ENCODE results near the gene GPR42. TPM values are rescaled to one million over a fixed set of nuclear protein-coding genes. Genes with fewer than 3 reads are reported as not detected.
A peak's percentile ranks its signal among the peaks of the same experiment; 100 is the strongest.

The GPR42 gene
- total RNA-seq, 3 donors from 2014 or later = 0.21 to 0.25 TPM; not detected in 1

DNA sequence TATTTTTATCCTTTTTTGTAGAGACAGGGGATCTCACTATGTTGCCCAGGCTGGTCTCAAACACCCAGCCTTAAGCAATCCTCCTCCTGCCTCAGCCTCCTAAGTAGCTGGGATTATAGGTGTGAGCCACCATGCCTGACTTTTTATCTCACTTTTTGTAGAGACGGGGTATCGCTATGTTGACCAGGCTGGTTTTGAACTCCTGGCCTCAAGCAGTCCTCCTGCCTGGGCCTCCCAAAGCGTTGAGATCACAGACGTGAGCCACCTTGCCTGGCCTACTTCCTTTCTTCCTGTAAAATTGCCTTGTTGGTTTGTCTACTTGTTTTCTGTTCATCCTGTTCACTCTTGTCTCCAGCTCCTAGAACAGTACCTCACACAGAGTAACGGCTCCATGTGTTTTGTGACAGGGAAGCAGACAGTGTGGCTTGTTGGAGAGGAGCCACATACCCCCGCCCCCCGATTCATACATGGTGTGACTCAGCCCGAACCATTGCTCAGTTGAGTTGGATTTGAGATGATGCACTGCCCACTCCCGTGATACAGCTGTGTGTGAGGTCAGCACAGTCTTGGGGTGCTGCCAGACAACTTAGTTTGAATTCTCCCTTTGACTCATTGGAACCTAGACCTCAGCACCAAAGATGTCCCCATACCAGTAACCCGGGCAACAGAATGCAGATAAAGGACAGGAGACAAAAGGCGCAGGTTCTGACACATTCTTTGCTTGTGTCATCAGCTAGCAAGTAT is 34.2 kb downstream of the GPR42 start:
- Mint-ChIP-seq H3K27me3 (ENCODE audit: low read depth) (no peaks in the 10 kb centered on the region), H3K4me3 (no peak overlapping the region), H3K9me3 (no peaks in the 10 kb centered on the region), H3K4me1 (ENCODE audit: low read depth) (peaks cover 5% of the 10 kb centered on the region), H3K36me3 (ENCODE audit: insufficient read depth) (no peaks in the 10 kb centered on the region)
- DNase-seq (no peak), ATAC-seq (peak; percentile 86 to 91)

DNA sequence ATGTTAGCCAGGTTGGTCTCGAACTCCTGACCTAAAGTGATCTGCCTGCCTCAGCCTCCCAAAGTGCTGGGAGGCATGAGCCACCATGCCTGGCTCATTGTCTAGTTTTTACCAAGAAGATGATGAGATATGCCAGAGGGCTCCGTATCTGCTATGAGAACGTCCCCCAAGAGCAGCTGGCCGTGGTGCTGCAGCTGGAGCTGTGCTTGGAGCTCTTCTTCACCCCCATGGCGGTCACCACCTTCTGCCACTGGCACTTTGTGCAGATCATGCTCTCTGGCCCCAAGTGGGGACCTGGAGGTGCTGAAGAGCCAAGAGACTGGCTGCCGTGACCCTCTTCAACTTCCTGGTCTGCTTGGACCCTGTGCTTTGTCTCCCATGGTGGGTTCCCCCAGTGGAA is 36.8 kb downstream of the GPR42 start:
- Mint-ChIP-seq H3K9me3 (no peaks in the 10 kb centered on the region), H3K4me1 (ENCODE audit: low read depth) (peaks cover 5% of the 10 kb centered on the region), H3K4me3 (no peak overlapping the region), H3K27me3 (ENCODE audit: low read depth) (peaks cover 2% of the 10 kb centered on the region), H3K36me3 (ENCODE audit: insufficient read depth) (no peaks in the 10 kb centered on the region)
- DNase-seq (no peak), ATAC-seq (no peak)

DNA sequence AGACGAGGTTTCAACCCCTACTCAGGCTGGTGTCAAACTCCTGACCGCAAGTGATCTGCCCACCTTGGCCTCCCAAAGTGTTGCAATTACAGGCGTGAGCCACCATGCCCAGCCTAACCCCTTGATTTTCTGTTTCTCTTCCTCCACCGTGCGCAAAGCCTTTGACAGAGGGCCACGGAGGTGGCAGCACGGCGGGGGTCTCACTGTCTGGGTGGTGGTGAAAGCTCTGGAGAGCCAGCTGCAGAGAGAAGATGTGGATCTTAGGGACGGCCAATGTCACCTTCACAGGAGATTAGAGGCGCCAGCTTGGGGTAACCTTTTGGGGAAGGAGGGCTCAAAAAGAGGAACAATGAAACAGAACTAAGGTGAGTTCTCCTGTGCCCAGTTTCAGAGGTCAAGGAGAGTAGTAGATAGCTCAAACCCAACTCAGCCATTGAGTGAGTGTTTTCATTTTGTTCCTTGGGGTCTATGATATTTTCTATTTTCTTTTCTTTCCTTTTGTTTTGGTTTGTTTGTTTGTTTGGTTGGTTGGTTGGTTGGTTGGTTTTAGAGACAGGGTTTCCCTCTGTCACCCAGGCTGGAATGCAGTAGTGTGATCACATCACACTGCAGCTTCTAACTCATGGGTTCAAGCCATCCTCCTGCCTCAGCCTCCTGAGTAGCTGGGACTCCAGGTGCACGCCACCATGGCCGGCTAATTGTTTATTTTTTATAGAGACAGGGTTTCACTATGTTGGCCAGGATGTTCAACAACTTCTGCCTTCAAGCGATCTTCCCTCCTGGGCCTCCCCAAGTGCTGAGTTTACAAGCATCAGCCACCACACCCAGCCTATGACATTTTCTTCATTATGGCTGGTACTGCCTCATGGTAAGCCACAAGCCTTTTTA is 37.7 kb downstream of the GPR42 start:
- DNase-seq (no peak), ATAC-seq (no peak)
- peaks cover 7% of the 10 kb centered on the region for H3K27me3 Mint-ChIP-seq (ENCODE audit: low read depth)
- peaks cover 5% of the 10 kb centered on the region for H3K4me1 Mint-ChIP-seq (ENCODE audit: low read depth)
- no peaks in the 10 kb centered on the region for H3K9me3 Mint-ChIP-seq
- no peaks in the 10 kb centered on the region for H3K36me3 Mint-ChIP-seq (ENCODE audit: insufficient read depth)
- H3K4me3 Mint-ChIP-seq = no peak overlapping the region

- peaks cover 5% of the 10 kb centered on the region for H3K4me1 Mint-ChIP-seq (ENCODE audit: low read depth)
- no peak for DNase-seq
- H3K27me3 Mint-ChIP-seq (ENCODE audit: low read depth) = peaks cover 10% of the 10 kb centered on the region
- H3K9me3 Mint-ChIP-seq = no peaks in the 10 kb centered on the region
- no peak overlapping the region for H3K4me3 Mint-ChIP-seq
- no peak for ATAC-seq
- no peaks in the 10 kb centered on the region for H3K36me3 Mint-ChIP-seq (ENCODE audit: insufficient read depth)
Measured at GRCh38 chr19:35409191-35409590, 38.3 kb downstream of the GPR42 start.

DNA sequence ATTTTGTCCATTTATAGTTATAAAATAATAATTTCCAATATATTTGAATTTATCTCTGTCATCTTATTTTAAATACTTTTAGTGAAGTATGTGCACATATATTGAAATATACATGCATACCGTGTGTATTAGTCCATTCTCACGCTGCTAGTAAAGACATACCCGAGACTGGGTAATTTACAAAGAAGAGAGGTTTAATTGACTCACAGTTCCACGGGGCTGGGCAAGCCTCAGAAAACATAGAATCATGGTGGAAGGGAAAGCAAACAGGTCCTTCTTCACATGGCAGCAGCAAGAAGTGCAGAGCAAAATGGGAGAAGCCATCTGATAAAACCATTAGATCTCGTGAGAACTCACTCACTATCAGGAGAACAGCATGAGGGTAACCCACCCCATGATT is 39.6 kb downstream of the GPR42 start:
- Mint-ChIP-seq H3K27me3 (ENCODE audit: low read depth) (peaks cover 16% of the 10 kb centered on the region), H3K9me3 (no peaks in the 10 kb centered on the region), H3K36me3 (ENCODE audit: insufficient read depth) (no peaks in the 10 kb centered on the region), H3K4me1 (ENCODE audit: low read depth) (no peaks in the 10 kb centered on the region), H3K4me3 (no peak overlapping the region)
- no peak for DNase-seq
- ATAC-seq = no peak

- DNase-seq (no peak), ATAC-seq (no peak)
- Mint-ChIP-seq H3K36me3 (ENCODE audit: insufficient read depth) (no peaks in the 10 kb centered on the region), H3K4me3 (no peak overlapping the region), H3K27me3 (ENCODE audit: low read depth) (peaks cover 37% of the 10 kb centered on the region), H3K9me3 (no peaks in the 10 kb centered on the region), H3K4me1 (ENCODE audit: low read depth) (no peaks in the 10 kb centered on the region)
Measured at GRCh38 chr19:35414442-35414841, 43.6 kb downstream of the GPR42 start.

GRCh38 chr19:35416331-35416730 is 45.5 kb downstream of the GPR42 start:
- ATAC-seq (no peak), DNase-seq (no peak)
- Mint-ChIP-seq H3K9me3 (no peaks in the 10 kb centered on the region), H3K4me1 (ENCODE audit: low read depth) (no peaks in the 10 kb centered on the region), H3K27me3 (ENCODE audit: low read depth) (peaks cover 37% of the 10 kb centered on the region), H3K4me3 (no peak overlapping the region), H3K36me3 (ENCODE audit: insufficient read depth) (no peaks in the 10 kb centered on the region)

DNA sequence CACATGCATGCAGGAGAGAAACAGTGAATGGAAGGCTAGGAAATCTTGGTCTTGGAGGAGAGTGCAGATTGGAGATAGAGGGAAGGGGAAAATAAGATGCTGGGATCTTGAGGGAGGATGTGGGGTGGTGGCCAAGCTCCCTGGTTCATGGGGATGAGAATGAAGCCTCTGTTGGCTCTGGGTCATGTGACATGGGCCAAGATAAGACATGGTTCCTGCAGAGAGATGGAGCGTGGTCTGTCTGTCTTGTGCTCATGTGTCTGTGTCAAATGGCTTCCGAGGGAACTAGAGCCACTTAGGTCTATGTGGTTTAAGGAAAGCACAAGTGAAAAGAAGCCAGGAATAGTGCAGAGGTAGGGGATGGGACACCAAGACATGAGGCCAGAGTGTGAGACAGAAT is 46.4 kb downstream of the GPR42 start:
- ATAC-seq = no peak
- no peak for DNase-seq
- no peak overlapping the region for H3K4me3 Mint-ChIP-seq
- H3K4me1 Mint-ChIP-seq (ENCODE audit: low read depth) = no peaks in the 10 kb centered on the region
- peaks cover 37% of the 10 kb centered on the region for H3K27me3 Mint-ChIP-seq (ENCODE audit: low read depth)
- no peaks in the 10 kb centered on the region for H3K9me3 Mint-ChIP-seq
- no peaks in the 10 kb centered on the region for H3K36me3 Mint-ChIP-seq (ENCODE audit: insufficient read depth)

GRCh38 chr19:35417713-35418534 is 47.1 kb downstream of the GPR42 start:
- Mint-ChIP-seq H3K9me3 (no peaks in the 10 kb centered on the region), H3K4me3 (no peak overlapping the region), H3K36me3 (ENCODE audit: insufficient read depth) (no peaks in the 10 kb centered on the region), H3K27me3 (ENCODE audit: low read depth) (peaks cover 33% of the 10 kb centered on the region), H3K4me1 (ENCODE audit: low read depth) (no peaks in the 10 kb centered on the region)
- DNase-seq = no peak
- no peak for ATAC-seq

DNA sequence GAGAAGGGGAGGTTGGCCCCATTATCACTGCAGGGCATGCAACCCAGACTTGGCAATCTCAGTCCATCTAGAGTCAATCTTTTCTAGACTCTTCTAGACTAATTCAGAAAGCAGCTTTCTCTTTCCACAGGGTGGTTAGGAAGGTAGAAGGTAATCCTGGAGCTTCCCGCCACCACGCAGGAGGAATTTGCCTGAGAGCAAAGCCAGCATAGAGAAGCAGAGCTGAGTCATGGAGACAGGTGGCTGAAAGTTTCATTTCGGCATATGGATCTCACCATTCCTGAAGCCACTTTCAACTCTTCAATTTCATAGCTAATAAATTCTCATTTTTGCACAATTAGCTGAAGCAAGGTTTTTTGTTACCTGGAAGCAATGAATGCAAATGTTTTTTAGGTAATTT is 48.2 kb downstream of the GPR42 start:
- H3K9me3 Mint-ChIP-seq = no peaks in the 10 kb centered on the region
- no peak for DNase-seq
- ATAC-seq = no peak
- H3K27me3 Mint-ChIP-seq (ENCODE audit: low read depth) = peaks cover 27% of the 10 kb centered on the region
- no peak overlapping the region for H3K4me3 Mint-ChIP-seq
- H3K4me1 Mint-ChIP-seq (ENCODE audit: low read depth) = no peaks in the 10 kb centered on the region
- H3K36me3 Mint-ChIP-seq (ENCODE audit: insufficient read depth) = no peaks in the 10 kb centered on the region

GRCh38 chr19:35419805-35420204 is 48.9 kb downstream of the GPR42 start:
- H3K9me3 Mint-ChIP-seq = no peaks in the 10 kb centered on the region
- H3K4me1 Mint-ChIP-seq (ENCODE audit: low read depth) = no peaks in the 10 kb centered on the region
- ATAC-seq = no peak
- no peak overlapping the region for H3K4me3 Mint-ChIP-seq
- no peak for DNase-seq
- no peaks in the 10 kb centered on the region for H3K36me3 Mint-ChIP-seq (ENCODE audit: insufficient read depth)
- H3K27me3 Mint-ChIP-seq (ENCODE audit: low read depth) = peaks cover 23% of the 10 kb centered on the region

DNA sequence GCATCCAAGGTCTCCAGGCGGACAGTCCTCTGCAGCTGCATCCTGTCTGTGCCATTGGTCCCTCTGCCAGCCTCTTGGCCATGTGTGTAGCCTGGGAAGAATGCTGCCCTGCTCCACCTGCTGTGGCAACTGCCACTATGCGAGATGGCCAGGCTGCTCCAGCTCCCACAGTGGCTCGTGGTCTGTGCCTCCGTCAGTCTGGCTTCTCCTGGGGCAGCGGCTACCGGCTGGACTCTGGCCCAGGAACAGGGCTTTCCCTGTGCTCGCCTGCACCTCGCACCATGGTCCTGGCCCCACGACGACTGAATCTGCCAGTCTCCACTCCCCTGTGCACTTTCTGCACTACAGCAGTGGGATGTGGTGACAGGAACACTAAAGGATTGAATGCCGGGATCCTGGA is 50.5 kb downstream of the GPR42 start:
- no peak for ATAC-seq
- H3K36me3 Mint-ChIP-seq (ENCODE audit: insufficient read depth) = no peaks in the 10 kb centered on the region
- H3K4me3 Mint-ChIP-seq = no peak overlapping the region
- H3K9me3 Mint-ChIP-seq = no peaks in the 10 kb centered on the region
- H3K27me3 Mint-ChIP-seq (ENCODE audit: low read depth) = peaks cover 14% of the 10 kb centered on the region
- no peak for DNase-seq
- H3K4me1 Mint-ChIP-seq (ENCODE audit: low read depth) = no peaks in the 10 kb centered on the region
